GM12878 (cell line): ENCODE results near the gene TCERG1L.

Source experiments
- BHLHE40 ChIP-seq, 2 experiments: fragments of 450-650 bp in 1 of 2; IDR thresholded peaks; 2 replicates each; pipeline ENCODE4 v1.6.1; 2011 to 2017; ENCODE audit warnings: low read depth in 2 of 2, borderline replicate concordance in 1 of 2, improper control_type of control experiment in 1 of 2, low read length in 1 of 2, mild to moderate bottlenecking in 1 of 2
- BRCA1 ChIP-seq: IDR thresholded peaks from 2 replicates; pipeline ENCODE4 v1.6.1; 2011; ENCODE audit warnings: low read depth, low read length, improper control_type of control experiment
- CEBPB ChIP-seq, 2 experiments: fragments of 150-350 bp in 1 of 2; IDR thresholded peaks; 2 replicates each; pipeline ENCODE4 v1.6.1; 2012 to 2014; ENCODE audit warnings: low read depth in 2 of 2, low read length in 2 of 2, borderline replicate concordance in 1 of 2, inconsistent platforms in 1 of 2
- DPF2 ChIP-seq: fragments of 450-650 bp; IDR thresholded peaks from 2 replicates; pipeline ENCODE4 v1.6.1; 2017; ENCODE audit warnings: mild to moderate bottlenecking
- ELK1 ChIP-seq: IDR thresholded peaks from 2 replicates; pipeline ENCODE4 v1.6.1; 2012; ENCODE audit warnings: low read depth, low read length, improper control_type of control experiment
- NFIC ChIP-seq: IDR thresholded peaks from 2 replicates; pipeline ENCODE4 v1.6.1; 2012; ENCODE audit warnings: low read depth, mild to moderate bottlenecking, inconsistent platforms, low read length, moderate library complexity
- NR2C2 ChIP-seq: IDR thresholded peaks from 2 replicates; pipeline ENCODE4 v1.6.1; 2011; ENCODE audit warnings: borderline replicate concordance, low read depth; ENCODE audit not compliant: control insufficient read depth, insufficient read length
- POLR2A ChIP-seq: IDR thresholded peaks from 2 replicates; pipeline ENCODE4 v1.6.1; 2011; ENCODE audit warnings: low read depth, mild to moderate bottlenecking, low read length
- POLR2AphosphoS5 ChIP-seq: IDR thresholded peaks from 2 replicates; pipeline ENCODE4 v1.6.1; 2011; ENCODE audit warnings: mild to moderate bottlenecking, low read length, inconsistent platforms
- RAD21 ChIP-seq: IDR thresholded peaks from 2 replicates; pipeline ENCODE4 v1.6.1; 2011; ENCODE audit warnings: mild to moderate bottlenecking, low read depth, low read length, moderate library complexity; ENCODE audit not compliant: insufficient read depth
- SRF ChIP-seq, 2 experiments: IDR thresholded peaks; 2 replicates each; pipeline ENCODE4 v1.6.1; 2011; ENCODE audit warnings: low read depth in 2 of 2, low read length in 2 of 2, mild to moderate bottlenecking in 1 of 2, moderate library complexity in 1 of 2
- TCF12 ChIP-seq: IDR thresholded peaks from 2 replicates; pipeline ENCODE4 v1.6.1; 2011; ENCODE audit warnings: low read depth, mild to moderate bottlenecking, low read length
- TF ChIP-seq, protein P1 (sequence below), 3 experiments: IDR thresholded peaks in 2 of 3; conservative IDR thresholded peaks in 1 of 3; 2 replicates each; pipeline ENCODE4 v1.5.1; 2011; ENCODE audit warnings: low read depth in 3 of 3, low read length in 3 of 3, mild to moderate bottlenecking in 3 of 3, control low read depth in 2 of 3, moderate library complexity in 2 of 3, inconsistent platforms in 1 of 3, mixed read lengths in 1 of 3; ENCODE audit not compliant: control insufficient read depth in 2 of 3, insufficient read depth in 1 of 3; ENCODE audit errors: extremely low read depth in 1 of 3

- TF ChIP-seq, protein P1, sequence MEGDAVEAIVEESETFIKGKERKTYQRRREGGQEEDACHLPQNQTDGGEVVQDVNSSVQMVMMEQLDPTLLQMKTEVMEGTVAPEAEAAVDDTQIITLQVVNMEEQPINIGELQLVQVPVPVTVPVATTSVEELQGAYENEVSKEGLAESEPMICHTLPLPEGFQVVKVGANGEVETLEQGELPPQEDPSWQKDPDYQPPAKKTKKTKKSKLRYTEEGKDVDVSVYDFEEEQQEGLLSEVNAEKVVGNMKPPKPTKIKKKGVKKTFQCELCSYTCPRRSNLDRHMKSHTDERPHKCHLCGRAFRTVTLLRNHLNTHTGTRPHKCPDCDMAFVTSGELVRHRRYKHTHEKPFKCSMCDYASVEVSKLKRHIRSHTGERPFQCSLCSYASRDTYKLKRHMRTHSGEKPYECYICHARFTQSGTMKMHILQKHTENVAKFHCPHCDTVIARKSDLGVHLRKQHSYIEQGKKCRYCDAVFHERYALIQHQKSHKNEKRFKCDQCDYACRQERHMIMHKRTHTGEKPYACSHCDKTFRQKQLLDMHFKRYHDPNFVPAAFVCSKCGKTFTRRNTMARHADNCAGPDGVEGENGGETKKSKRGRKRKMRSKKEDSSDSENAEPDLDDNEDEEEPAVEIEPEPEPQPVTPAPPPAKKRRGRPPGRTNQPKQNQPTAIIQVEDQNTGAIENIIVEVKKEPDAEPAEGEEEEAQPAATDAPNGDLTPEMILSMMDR (IDR thresholded peaks at IDR 0.05 in 2 of 3, conservative IDR thresholded peaks at IDR 0.05 in 1 of 3; ENCODE audit: control insufficient read depth in 2 of 3, extremely low read depth in 1 of 3, insufficient read depth in 1 of 3, low read depth in 3 of 3, low read length in 3 of 3) = no peak
- TF ChIP-seq POLR2A = no peak
- TF ChIP-seq RAD21 = no peak
- no peak for TF ChIP-seq TCF12
- no peak for TF ChIP-seq BRCA1
- TF ChIP-seq BHLHE40 (IDR thresholded peaks at IDR 0.05; ENCODE audit: borderline replicate concordance in 1 of 2, low read depth in 2 of 2, low read length in 1 of 2) = no peak
- no peak for TF ChIP-seq NR2C2
- no peak for TF ChIP-seq NFIC
- TF ChIP-seq POLR2AphosphoS5 = no peak
- TF ChIP-seq DPF2 = no peak
- no peak for TF ChIP-seq SRF (IDR thresholded peaks at IDR 0.05; ENCODE audit: low read depth in 2 of 2, low read length in 2 of 2)
- no peak for TF ChIP-seq ELK1
- TF ChIP-seq CEBPB (IDR thresholded peaks at IDR 0.05; ENCODE audit: borderline replicate concordance in 1 of 2, low read depth in 2 of 2, low read length in 2 of 2) = no peak
Observed at GRCh38 chr10:131244836-131245235, 66.7 kb downstream of the TCERG1L start.
